ENCODE measurements around the gene E2F4. TPM values are rescaled to one million over a fixed set of nuclear protein-coding genes. Genes with fewer than 3 reads are reported as not detected.

E2F4 gene
- total RNA-seq, 1 experiment from 2014 or later, result 114 TPM

DNA sequence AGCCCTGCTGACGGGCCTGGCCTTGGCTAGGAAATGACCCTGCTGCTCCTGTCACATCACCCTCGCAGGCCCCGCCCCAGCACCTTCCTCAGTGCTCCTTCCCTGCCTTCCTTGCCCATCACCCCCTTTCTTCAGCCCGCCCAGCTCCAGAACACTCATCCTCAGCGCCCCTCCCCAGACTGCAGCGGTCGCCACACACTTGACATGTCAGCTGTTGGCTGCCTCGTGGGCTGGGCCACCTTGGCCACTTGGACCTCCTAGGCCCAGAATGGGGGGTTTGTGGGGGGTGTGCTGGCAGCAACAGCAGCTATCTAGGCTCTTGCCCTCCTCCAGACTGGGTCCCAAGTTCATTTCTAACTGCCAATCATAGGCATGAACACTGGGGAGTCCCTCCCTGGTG, 17.6 kb downstream of the E2F4 start:
- Histone ChIP-seq H3K27me3 (ENCODE audit: insufficient read depth, low read length) (no peaks in the 10 kb centered on the region), H3K9me3 (ENCODE audit: control insufficient read depth in 1 of 2, insufficient read depth in 1 of 2, low read depth in 1 of 2, low read length in 2 of 2) (no peaks in the 10 kb centered on the region), H3K4me3 (replicated peaks in 1 of 2; ENCODE audit: low read depth in 1 of 2, low read length in 2 of 2) (no peak overlapping the region), H3K27ac (ENCODE audit: low read depth, low read length) (no peak overlapping the region), H3K9me2 (ENCODE audit: insufficient read depth) (no peaks in the 10 kb centered on the region), H3K36me3 (ENCODE audit: control insufficient read depth in 1 of 2, insufficient read depth in 2 of 2, low read length in 2 of 2) (no peaks in the 10 kb centered on the region), H3K9ac (ENCODE audit: low read length) (no peak overlapping the region), H3K4me2 (ENCODE audit: low read length) (no peak overlapping the region), H3K79me2 (ENCODE audit: insufficient read depth, low read length) (no peaks in the 10 kb centered on the region), H4K20me1 (ENCODE audit: insufficient read depth) (no peaks in the 10 kb centered on the region), H2AFZ (ENCODE audit: low read depth, low read length, poor library complexity, severe bottlenecking) (no peak overlapping the region), H3K4me1 (ENCODE audit: control insufficient read depth in 1 of 2, insufficient read depth in 2 of 2, low read length in 2 of 2) (peaks cover 11 to 34% of the 10 kb centered on the region in 2 experiments)
- intact Hi-C loops (cut with micrococcal nuclease), result no loop called here
- POLR2A ChIA-PET, result no interaction called here
- RAD21 ChIA-PET (ENCODE audit: low non-redundant PET in 1 of 2, low total read pairs in 2 of 2, uncharacterized antibody in 2 of 2, unreplicated experiment in 2 of 2), result no interaction called here
- CTCF ChIA-PET, result interaction anchor here (1.4 kb wide), 1 partner anchor 11 kb away, joined by 3 read pairs; no protein-coding TSS in a partner anchor
- DNase-seq (ENCODE audit: low read depth, low spot score) (no peak), ATAC-seq (no peak)
- no TSS peak for BruUV-seq (replicated peaks)
- TF ChIP-seq FOSL1 (IDR thresholded peaks at IDR 0.05; ENCODE audit: low read depth) (no peak), TCF7L2 (IDR thresholded peaks at IDR 0.05; ENCODE audit: borderline replicate concordance, extremely low read depth, insufficient read depth, insufficient read length) (no peak), EGR1 (IDR thresholded peaks at IDR 0.05; ENCODE audit: low read depth) (no peak), MAX (IDR thresholded peaks at IDR 0.05) (no peak), SRF (IDR thresholded peaks at IDR 0.05; ENCODE audit: low read depth) (no peak), ATF3 (IDR thresholded peaks at IDR 0.05) (no peak), ZFX (IDR thresholded peaks at IDR 0.05) (no peak), EZH2 (IDR thresholded peaks at IDR 0.05) (no peak), CBX3 (IDR thresholded peaks at IDR 0.05; ENCODE audit: low read depth) (no peak), YY1 (IDR thresholded peaks at IDR 0.05; ENCODE audit: extremely low read depth, insufficient replicate concordance, low read depth, low read length) (no peak), CEBPB (IDR thresholded peaks at IDR 0.05; ENCODE audit: low read depth) (no peak), POLR2AphosphoS5 (IDR thresholded peaks at IDR 0.05; ENCODE audit: low read depth, low read length) (no peak), ZNF274 (IDR thresholded peaks at IDR 0.05; ENCODE audit: low read depth, low read length) (no peak), JUND (IDR thresholded peaks at IDR 0.05) (no peak), SIN3A (IDR thresholded peaks at IDR 0.05; ENCODE audit: low read depth) (no peak), POLR2A (IDR thresholded peaks at IDR 0.05; ENCODE audit: borderline replicate concordance, extremely low read depth, insufficient read depth, insufficient read length) (no peak)
- TF ChIP-seq, protein P1, sequence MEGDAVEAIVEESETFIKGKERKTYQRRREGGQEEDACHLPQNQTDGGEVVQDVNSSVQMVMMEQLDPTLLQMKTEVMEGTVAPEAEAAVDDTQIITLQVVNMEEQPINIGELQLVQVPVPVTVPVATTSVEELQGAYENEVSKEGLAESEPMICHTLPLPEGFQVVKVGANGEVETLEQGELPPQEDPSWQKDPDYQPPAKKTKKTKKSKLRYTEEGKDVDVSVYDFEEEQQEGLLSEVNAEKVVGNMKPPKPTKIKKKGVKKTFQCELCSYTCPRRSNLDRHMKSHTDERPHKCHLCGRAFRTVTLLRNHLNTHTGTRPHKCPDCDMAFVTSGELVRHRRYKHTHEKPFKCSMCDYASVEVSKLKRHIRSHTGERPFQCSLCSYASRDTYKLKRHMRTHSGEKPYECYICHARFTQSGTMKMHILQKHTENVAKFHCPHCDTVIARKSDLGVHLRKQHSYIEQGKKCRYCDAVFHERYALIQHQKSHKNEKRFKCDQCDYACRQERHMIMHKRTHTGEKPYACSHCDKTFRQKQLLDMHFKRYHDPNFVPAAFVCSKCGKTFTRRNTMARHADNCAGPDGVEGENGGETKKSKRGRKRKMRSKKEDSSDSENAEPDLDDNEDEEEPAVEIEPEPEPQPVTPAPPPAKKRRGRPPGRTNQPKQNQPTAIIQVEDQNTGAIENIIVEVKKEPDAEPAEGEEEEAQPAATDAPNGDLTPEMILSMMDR (IDR thresholded peaks at IDR 0.05 in 2 of 3, conservative IDR thresholded peaks at IDR 0.05 in 1 of 3; ENCODE audit: borderline replicate concordance in 1 of 3, insufficient read depth in 1 of 3, low read depth in 2 of 3, low read length in 2 of 3), result no peak
- TF ChIP-seq, protein P2, sequence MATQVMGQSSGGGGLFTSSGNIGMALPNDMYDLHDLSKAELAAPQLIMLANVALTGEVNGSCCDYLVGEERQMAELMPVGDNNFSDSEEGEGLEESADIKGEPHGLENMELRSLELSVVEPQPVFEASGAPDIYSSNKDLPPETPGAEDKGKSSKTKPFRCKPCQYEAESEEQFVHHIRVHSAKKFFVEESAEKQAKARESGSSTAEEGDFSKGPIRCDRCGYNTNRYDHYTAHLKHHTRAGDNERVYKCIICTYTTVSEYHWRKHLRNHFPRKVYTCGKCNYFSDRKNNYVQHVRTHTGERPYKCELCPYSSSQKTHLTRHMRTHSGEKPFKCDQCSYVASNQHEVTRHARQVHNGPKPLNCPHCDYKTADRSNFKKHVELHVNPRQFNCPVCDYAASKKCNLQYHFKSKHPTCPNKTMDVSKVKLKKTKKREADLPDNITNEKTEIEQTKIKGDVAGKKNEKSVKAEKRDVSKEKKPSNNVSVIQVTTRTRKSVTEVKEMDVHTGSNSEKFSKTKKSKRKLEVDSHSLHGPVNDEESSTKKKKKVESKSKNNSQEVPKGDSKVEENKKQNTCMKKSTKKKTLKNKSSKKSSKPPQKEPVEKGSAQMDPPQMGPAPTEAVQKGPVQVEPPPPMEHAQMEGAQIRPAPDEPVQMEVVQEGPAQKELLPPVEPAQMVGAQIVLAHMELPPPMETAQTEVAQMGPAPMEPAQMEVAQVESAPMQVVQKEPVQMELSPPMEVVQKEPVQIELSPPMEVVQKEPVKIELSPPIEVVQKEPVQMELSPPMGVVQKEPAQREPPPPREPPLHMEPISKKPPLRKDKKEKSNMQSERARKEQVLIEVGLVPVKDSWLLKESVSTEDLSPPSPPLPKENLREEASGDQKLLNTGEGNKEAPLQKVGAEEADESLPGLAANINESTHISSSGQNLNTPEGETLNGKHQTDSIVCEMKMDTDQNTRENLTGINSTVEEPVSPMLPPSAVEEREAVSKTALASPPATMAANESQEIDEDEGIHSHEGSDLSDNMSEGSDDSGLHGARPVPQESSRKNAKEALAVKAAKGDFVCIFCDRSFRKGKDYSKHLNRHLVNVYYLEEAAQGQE (IDR thresholded peaks at IDR 0.05; ENCODE audit: low read depth), result no peak
- TF ChIP-seq, protein P3, sequence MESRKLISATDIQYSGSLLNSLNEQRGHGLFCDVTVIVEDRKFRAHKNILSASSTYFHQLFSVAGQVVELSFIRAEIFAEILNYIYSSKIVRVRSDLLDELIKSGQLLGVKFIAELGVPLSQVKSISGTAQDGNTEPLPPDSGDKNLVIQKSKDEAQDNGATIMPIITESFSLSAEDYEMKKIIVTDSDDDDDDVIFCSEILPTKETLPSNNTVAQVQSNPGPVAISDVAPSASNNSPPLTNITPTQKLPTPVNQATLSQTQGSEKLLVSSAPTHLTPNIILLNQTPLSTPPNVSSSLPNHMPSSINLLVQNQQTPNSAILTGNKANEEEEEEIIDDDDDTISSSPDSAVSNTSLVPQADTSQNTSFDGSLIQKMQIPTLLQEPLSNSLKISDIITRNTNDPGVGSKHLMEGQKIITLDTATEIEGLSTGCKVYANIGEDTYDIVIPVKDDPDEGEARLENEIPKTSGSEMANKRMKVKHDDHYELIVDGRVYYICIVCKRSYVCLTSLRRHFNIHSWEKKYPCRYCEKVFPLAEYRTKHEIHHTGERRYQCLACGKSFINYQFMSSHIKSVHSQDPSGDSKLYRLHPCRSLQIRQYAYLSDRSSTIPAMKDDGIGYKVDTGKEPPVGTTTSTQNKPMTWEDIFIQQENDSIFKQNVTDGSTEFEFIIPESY (IDR thresholded peaks at IDR 0.05; ENCODE audit: extremely low read depth, insufficient replicate concordance, low read length), result no peak

All from HCT116 (cell line).